AML-193 (cell line): ENCODE data around the gene ISYNA1.

Experiments used
- DNase-seq, 2 experiments: peaks; one replicate each; lab custom pipeline; 2025; lab: John Stamatoyannopoulos, UW

The ISYNA1 gene

GRCh38 chr19:18443831-18444230 lies 5.9 kb upstream of the ISYNA1 start:
- DNase-seq: no peak

GRCh38 chr19:18443406-18443805 lies 5.5 kb upstream of the ISYNA1 start:
- DNase-seq: no peak

GRCh38 chr19:18442941-18443340 lies 5.0 kb upstream of the ISYNA1 start:
- no peak for DNase-seq

- DNase-seq: no peak
These were observed 4.2 kb upstream of the ISYNA1 start for GRCh38 chr19:18441804-18442788.

GRCh38 chr19:18440936-18441803 lies 3.2 kb upstream of the ISYNA1 start:
- no peak for DNase-seq

- peak in 1 of 2 experiments; percentile 3 for DNase-seq
These were observed 2.5 kb upstream of the ISYNA1 start for GRCh38 chr19:18440415-18440877.

GRCh38 chr19:18439910-18440237 lies 1.9 kb upstream of the ISYNA1 start:
- no peak for DNase-seq

- no peak for DNase-seq
These were observed 1.3 kb upstream of the ISYNA1 start for GRCh38 chr19:18439025-18439909.

- no peak for DNase-seq
These were observed 545 bp upstream of the ISYNA1 start for GRCh38 chr19:18438331-18439024.

- DNase-seq: peak in 1 of 2 experiments; percentile 16
These were observed 1.1 kb downstream of the ISYNA1 start for GRCh38 chr19:18436671-18437490.

- no peak for DNase-seq
These were observed 1.9 kb downstream of the ISYNA1 start for GRCh38 chr19:18435842-18436670.

GRCh38 chr19:18435178-18435841 lies 2.6 kb downstream of the ISYNA1 start:
- DNase-seq: no peak

- no peak for DNase-seq
These were observed 3.3 kb downstream of the ISYNA1 start for GRCh38 chr19:18434411-18435175.

- DNase-seq: no peak
These were observed 4.1 kb downstream of the ISYNA1 start for GRCh38 chr19:18433735-18434398.

GRCh38 chr19:18433015-18433691 lies 4.8 kb downstream of the ISYNA1 start:
- no peak for DNase-seq

- DNase-seq: no peak
These were observed 5.5 kb downstream of the ISYNA1 start for GRCh38 chr19:18432275-18433014.
